ENCODE results near the gene GJA1. TPM values are rescaled to one million over a fixed set of nuclear protein-coding genes. Genes with fewer than 3 reads are reported as not detected.

The GJA1 gene
- total and polyA plus RNA-seq, 2 of the 4 experiments (the other 2 are of a cell fraction), result 180 to 323 TPM

- Histone ChIP-seq H2AFZ (replicated peaks; ENCODE audit: low read length, poor library complexity) (peak overlapping the region; percentile 76), H3K36me3 (ENCODE audit: control insufficient read depth, insufficient read depth, low read length) (no peaks in the 10 kb centered on the region), H2BK20ac (ENCODE audit: low read depth, low read length) (no peak overlapping the region), H4K8ac (ENCODE audit: low read depth in 2 of 2, low read length in 2 of 2) (no peak overlapping the region), H2BK120ac (ENCODE audit: low read depth, low read length) (no peak overlapping the region), H3K79me1 (ENCODE audit: low read depth in 1 of 2, low read length in 2 of 2) (no peaks in the 10 kb centered on the region), H3K4me2 (ENCODE audit: low read depth, low read length) (no peak overlapping the region), H2AK9ac (replicated peaks; ENCODE audit: low read depth, low read length, poor library complexity) (no peak overlapping the region), H3K4ac (ENCODE audit: low read depth, low read length) (no peak overlapping the region), H3K4me3 (ENCODE audit: insufficient read depth, low read depth, low read length) (no peak overlapping the region), H3K9me1 (ENCODE audit: insufficient read depth, low read length) (no peaks in the 10 kb centered on the region), H4K91ac (ENCODE audit: insufficient read depth, low read depth, low read length) (no peak overlapping the region), H3K9me3 (ENCODE audit: control insufficient read depth, insufficient read depth, low read length) (no peaks in the 10 kb centered on the region), H3K4me1 (ENCODE audit: control insufficient read depth, insufficient read depth, low read length) (no peaks in the 10 kb centered on the region), H3K27me3 (ENCODE audit: control insufficient read depth, insufficient read depth, low read length) (no peaks in the 10 kb centered on the region), H3K9ac (ENCODE audit: low read depth, low read length) (no peak overlapping the region), H4K20me1 (ENCODE audit: insufficient read depth, low read length) (no peaks in the 10 kb centered on the region), H3K14ac (replicated peaks; ENCODE audit: low read depth, low read length) (no peak overlapping the region; the same call in 1 of the 2 replicates), H3K27ac (ENCODE audit: insufficient read depth, low read length) (no peak overlapping the region), H3K18ac (ENCODE audit: low read depth, low read length) (no peak overlapping the region), H4K5ac (ENCODE audit: low read depth, low read length) (no peak overlapping the region), H2BK15ac (ENCODE audit: low read depth, low read length) (no peak overlapping the region), H3K56ac (ENCODE audit: extremely low read depth, insufficient read depth, low read length) (no peak overlapping the region), H2AK5ac (ENCODE audit: low read depth, low read length) (no peak overlapping the region; the same call in 1 of the 2 replicates), H3K23ac (ENCODE audit: low read depth, low read length) (no peak overlapping the region), H2BK5ac (ENCODE audit: low read depth, low read length, poor library complexity, severe bottlenecking) (no peak overlapping the region)
- intact Hi-C loops (cut with micrococcal nuclease) (no loop called here), dilution Hi-C loops (cut with HindIII; ENCODE audit: low sequenced_read_pairs, unreplicated experiment) (no loop called here), in situ Hi-C loops (cut with MboI; ENCODE audit: low sequenced_read_pairs) (no loop called here)
- ChIA-PET POLR2A (ENCODE audit: unreplicated experiment) (interaction anchor here (0.6 kb wide), 1 partner anchor 57 kb away, joined by 3 read pairs; no protein-coding TSS in a partner anchor), CTCF (no interaction called here)
- ATAC-seq (ENCODE audit: low read depth) (no peak), DNase-seq (no peak)
- TF ChIP-seq POLR2A (IDR thresholded peaks at IDR 0.05; ENCODE audit: low read depth, low read length), result no peak
- TF ChIP-seq SMC3 (IDR thresholded peaks at IDR 0.05; ENCODE audit: low read depth, low read length), result no peak
- no peak for TF ChIP-seq NFE2L2 (IDR thresholded peaks at IDR 0.05; ENCODE audit: low read depth, low read length)
- no peak for TF ChIP-seq RCOR1 (IDR thresholded peaks at IDR 0.05; ENCODE audit: insufficient replicate concordance, low read length)
- no peak for TF ChIP-seq CTCF (conservative IDR thresholded peaks at IDR 0.05; ENCODE audit: low read depth, low read length)
- no peak for TF ChIP-seq MAFK (IDR thresholded peaks at IDR 0.05; ENCODE audit: low read depth, low read length)
- TF ChIP-seq MAZ (IDR thresholded peaks at IDR 0.05; ENCODE audit: borderline replicate concordance, low read depth, low read length), result no peak
- TF ChIP-seq BHLHE40 (IDR thresholded peaks at IDR 0.05; ENCODE audit: low read depth, low read length), result no peak
- no peak for TF ChIP-seq CHD1 (IDR thresholded peaks at IDR 0.05; ENCODE audit: low read depth, low read length)
- no peak for TF ChIP-seq MXI1 (IDR thresholded peaks at IDR 0.05; ENCODE audit: borderline replicate concordance, low read depth, low read length)
- no TSS peak for BruUV-seq (replicated peaks)
- WGBS, 2 experiments (ENCODE audit: extremely low coverage in 2 of 2, insufficient read length in 1 of 2), result no CpG with 5 or more reads among the region's 6 CpGs
Observed at GRCh38 chr6:121465101-121465500, 29.7 kb downstream of the GJA1 start.

Measured in IMR-90 (cell line).